HG03039 (cell line): ENCODE data around the gene ACHE.
"Not testable (repeated sequence)": the region's sequence is repeated elsewhere in the genome, so short reads cannot be mapped to it uniquely, and the experiment has no call there.

Experiments
- ATAC-seq: cut with Tn5 transposase; IDR thresholded peaks from one replicate; pipeline ENCODE4 v1.9.1; 2021; ENCODE audit warnings: mild to moderate bottlenecking, moderate library complexity; ENCODE audit not compliant: unreplicated experiment

The ACHE gene

GRCh38 chr7:100865938-100866728 is 29.6 kb downstream of the ACHE start:
- no peak for ATAC-seq

- ATAC-seq, result no peak
Measured at GRCh38 chr7:100865372-100865911, 30.2 kb downstream of the ACHE start.

- ATAC-seq, result no peak
Measured at GRCh38 chr7:100864263-100864845, 31.3 kb downstream of the ACHE start.

GRCh38 chr7:100863406-100863950 is 32.2 kb downstream of the ACHE start:
- no peak for ATAC-seq

GRCh38 chr7:100861616-100861985 is 34.1 kb downstream of the ACHE start:
- no peak for ATAC-seq

- ATAC-seq, result no peak
Measured at GRCh38 chr7:100860702-100861615, 34.7 kb downstream of the ACHE start.

- no peak for ATAC-seq
Measured at GRCh38 chr7:100859856-100860255, 35.8 kb downstream of the ACHE start.

GRCh38 chr7:100856871-100857282 is 38.8 kb downstream of the ACHE start:
- no peak for ATAC-seq

- ATAC-seq, result no peak
Measured at GRCh38 chr7:100855515-100855914, 40.2 kb downstream of the ACHE start.

- not testable (repeated sequence) for ATAC-seq
Measured at GRCh38 chr7:100854899-100855298, 40.8 kb downstream of the ACHE start.

GRCh38 chr7:100854146-100854895 is 41.4 kb downstream of the ACHE start:
- no peak for ATAC-seq

GRCh38 chr7:100852048-100852872 is 43.4 kb downstream of the ACHE start, which contains the start of gene SLC12A9:
SLC12A9 (plus strand) TSS chr7:100852713; CDS start chr7:100854198, 1,485 bp downstream.
- peak; percentile 75 for ATAC-seq

- no peak for ATAC-seq
Measured at GRCh38 chr7:100847360-100847759, 48.3 kb downstream of the ACHE start.

- no peak for ATAC-seq
Measured at GRCh38 chr7:100840470-100841100, 55.1 kb downstream of the ACHE start.
